Epithelial cell of esophagus (primary cell): ENCODE results near the gene EML5.

Experiments used
- DNase-seq: peaks from one replicate; pipeline ENCODE4 v3.0.0; 2010; ENCODE audit warnings: low read depth
- H3K4me3 ChIP-seq: 2 replicates; pipeline ENCODE4 v1.5.1; 2011; ENCODE audit warnings: mild to moderate bottlenecking, low read length, control low read depth
- TF ChIP-seq, protein P1 (sequence below): IDR thresholded peaks from 2 replicates; pipeline ENCODE4 v1.5.1; 2011; ENCODE audit warnings: low read depth, mild to moderate bottlenecking, low read length, control low read depth, inconsistent platforms; ENCODE audit not compliant: insufficient read depth; ENCODE audit errors: missing control alignments

Gene EML5

DNA sequence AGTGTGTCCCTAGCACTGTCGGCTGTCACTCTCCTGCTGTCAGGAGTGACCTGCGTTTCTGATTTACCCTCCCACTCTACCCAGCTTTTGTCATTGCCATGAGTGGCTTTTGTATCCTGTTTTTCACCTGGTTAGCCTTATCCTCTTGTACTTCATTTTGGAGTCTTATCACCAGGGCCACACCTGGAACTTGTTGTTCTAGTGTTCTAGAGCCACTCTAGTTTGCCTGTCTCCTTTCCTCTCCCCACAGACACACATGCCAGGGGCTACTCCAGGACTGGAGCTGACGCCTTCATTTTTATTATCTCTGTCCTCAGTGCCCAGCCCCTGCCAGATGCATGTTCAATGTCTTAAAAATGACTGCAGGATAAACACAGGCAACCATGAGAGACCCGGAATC lies 195.7 kb downstream of the EML5 start:
- no peak overlapping the region for H3K4me3 ChIP-seq
- DNase-seq = no peak
- TF ChIP-seq, protein P1, sequence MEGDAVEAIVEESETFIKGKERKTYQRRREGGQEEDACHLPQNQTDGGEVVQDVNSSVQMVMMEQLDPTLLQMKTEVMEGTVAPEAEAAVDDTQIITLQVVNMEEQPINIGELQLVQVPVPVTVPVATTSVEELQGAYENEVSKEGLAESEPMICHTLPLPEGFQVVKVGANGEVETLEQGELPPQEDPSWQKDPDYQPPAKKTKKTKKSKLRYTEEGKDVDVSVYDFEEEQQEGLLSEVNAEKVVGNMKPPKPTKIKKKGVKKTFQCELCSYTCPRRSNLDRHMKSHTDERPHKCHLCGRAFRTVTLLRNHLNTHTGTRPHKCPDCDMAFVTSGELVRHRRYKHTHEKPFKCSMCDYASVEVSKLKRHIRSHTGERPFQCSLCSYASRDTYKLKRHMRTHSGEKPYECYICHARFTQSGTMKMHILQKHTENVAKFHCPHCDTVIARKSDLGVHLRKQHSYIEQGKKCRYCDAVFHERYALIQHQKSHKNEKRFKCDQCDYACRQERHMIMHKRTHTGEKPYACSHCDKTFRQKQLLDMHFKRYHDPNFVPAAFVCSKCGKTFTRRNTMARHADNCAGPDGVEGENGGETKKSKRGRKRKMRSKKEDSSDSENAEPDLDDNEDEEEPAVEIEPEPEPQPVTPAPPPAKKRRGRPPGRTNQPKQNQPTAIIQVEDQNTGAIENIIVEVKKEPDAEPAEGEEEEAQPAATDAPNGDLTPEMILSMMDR = no peak

DNA sequence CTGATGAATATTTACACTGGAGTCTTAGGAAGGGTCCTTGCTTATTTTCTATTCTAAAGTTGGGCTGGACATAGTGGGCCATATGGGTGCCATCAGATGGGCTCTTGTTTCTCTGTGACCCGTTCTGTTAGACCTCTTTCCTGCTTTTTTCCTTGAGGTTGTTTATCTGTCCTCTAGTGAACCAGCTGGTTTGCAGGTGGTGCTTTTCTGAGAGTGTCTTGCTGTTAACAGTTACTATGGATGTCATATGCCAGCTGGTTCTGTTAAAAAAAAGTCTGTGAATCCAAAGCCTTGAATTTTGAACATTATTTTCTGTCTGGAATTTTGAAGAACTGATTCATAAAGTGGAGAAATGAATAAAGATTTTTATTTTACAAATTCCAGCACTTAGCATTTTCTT lies 200.7 kb downstream of the EML5 start:
- no peak overlapping the region for H3K4me3 ChIP-seq
- TF ChIP-seq, protein P1 = no peak
- no peak for DNase-seq

DNA sequence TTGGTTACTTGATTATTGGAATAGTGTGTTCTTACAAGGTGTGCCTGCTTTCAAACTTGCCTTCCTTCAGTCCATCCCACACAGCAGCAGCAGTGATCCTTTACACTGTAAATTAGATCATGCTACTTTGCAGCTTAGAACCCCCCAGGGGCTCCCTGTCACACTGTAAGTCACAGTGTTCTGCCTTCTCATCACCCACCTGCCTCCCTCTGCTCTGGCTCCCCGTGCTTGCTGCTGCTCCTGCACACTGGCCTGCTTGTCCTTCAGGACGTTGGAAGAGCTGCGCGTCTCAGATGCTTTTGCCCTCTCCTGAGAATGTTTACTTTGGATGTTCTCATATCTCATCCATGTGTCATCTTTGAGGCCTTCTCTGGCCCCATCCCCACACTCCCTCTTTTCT lies 202.6 kb downstream of the EML5 start:
- no peak for DNase-seq
- TF ChIP-seq, protein P1 = no peak
- no peak overlapping the region for H3K4me3 ChIP-seq

DNA sequence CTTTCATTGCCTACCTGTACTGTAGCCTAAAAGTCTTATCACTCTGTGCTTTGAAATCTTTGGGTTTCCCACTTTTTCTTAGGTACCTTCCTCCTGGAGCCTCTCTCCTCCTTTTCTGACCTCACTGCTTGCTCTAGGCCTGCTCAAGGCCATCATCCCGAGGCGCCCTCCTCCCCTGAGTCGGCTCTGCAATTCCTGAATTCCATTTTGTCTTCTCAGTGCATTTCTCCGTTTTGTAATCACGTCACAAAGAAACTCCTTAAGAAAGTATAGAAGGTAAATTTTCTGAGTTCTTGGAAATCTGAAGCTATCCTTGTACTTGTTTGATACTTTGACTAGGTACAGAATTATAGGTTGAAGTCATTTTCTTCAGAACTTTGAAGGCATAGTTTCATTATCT lies 204.7 kb downstream of the EML5 start:
- DNase-seq = no peak
- TF ChIP-seq, protein P1 = no peak
- no peak overlapping the region for H3K4me3 ChIP-seq

DNA sequence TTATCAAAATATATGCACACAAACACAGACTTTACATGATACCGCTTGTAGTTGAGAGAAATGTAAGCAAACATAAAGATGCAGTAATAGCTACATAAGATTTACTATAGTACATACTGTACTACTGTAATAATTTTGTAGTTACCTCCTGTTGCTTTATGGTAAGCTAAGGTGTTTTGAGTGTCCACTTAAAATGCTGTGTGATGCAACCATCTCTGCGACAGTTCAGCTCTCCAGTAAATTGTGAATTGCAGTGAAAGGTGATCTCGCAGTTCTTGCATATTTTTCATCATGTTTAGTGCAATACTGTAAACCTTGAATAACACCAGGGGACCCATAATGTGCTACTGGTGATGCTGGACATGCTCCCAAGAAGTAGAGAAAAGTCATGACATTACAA lies 208.3 kb downstream of the EML5 start:
- no peak overlapping the region for H3K4me3 ChIP-seq
- no peak for DNase-seq
- TF ChIP-seq, protein P1 = no peak

DNA sequence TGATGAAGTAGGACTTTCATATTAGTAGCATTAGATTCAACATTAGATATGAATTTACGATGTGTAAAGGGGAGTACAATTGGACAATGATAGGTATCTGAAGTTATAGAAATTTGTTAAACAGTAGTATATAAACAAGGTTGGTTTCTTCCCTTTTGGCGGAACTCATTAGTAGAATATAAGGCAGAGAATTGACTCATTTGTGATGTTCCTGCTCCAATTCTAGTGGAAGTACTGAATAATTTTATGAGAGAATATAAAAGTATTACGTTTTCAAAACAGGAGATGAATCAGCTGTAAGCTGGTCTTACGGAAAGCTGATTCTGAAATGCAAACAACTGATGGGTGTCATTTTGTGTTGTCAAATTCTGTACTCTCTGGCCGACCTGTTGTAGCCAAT lies 216.5 kb downstream of the EML5 start:
- TF ChIP-seq, protein P1 = no peak
- H3K4me3 ChIP-seq = no peak overlapping the region
- DNase-seq = no peak

DNA sequence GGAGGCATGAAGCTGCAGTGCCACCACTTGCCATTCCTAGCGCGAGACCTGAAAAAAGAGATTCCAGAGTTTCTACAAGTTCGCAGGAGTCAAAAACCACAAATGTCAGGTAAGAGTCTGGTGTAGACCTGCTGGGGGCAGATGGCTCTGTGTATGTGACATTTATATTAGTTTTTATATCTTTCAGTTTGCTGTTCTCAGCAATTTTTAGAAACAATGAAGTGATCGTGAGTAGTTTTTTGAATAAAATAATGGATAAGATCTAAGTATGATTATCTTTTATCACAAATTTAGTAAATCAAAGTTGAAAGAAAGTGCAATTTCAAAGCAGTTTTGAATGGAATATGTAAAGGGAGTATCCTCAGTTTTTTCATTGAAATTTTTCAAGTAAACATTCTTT lies 220.6 kb downstream of the EML5 start:
- H3K4me3 ChIP-seq = no peak overlapping the region
- TF ChIP-seq, protein P1 = no peak
- DNase-seq = no peak
